ENCODE results near the gene NTHL1. TPM values are rescaled to one million over a fixed set of nuclear protein-coding genes. Genes with fewer than 3 reads are reported as not detected.
A peak's percentile ranks its signal among the peaks of the same experiment; 100 is the strongest.

The NTHL1 gene
- total RNA-seq, 1 experiment from 2014 or later: 51.6 TPM

GRCh38 chr16:2033057-2033908 lies 14.4 kb downstream of the NTHL1 start:
- H3K4me1 ChIP-seq (ENCODE audit: insufficient read depth, low read length, poor library complexity, severe bottlenecking): peaks cover 34% of the 10 kb centered on the region
- H3K27ac ChIP-seq (ENCODE audit: low read depth, low read length, poor library complexity, severe bottlenecking): peak overlapping the region; percentile 52
- peak; percentile 47 for DNase-seq (ENCODE audit: low spot score)
- H3K9me3 ChIP-seq (ENCODE audit: low read depth, low read length, poor library complexity, severe bottlenecking): no peaks in the 10 kb centered on the region
- ChIA-PET POLR2A (ENCODE audit: low non-redundant PET) (interaction anchor here (0.5 kb wide), 1 partner anchor 58 kb away, joined by 4 read pairs; no protein-coding TSS in a partner anchor), CTCF (interaction anchor here (0.6 kb wide), 1 partner anchor 168 kb away, joined by 3 read pairs; no protein-coding TSS in a partner anchor)
- no peak overlapping the region for H3K4me3 ChIP-seq (ENCODE audit: low read depth, low read length, poor library complexity, severe bottlenecking)
- no peaks in the 10 kb centered on the region for H3K27me3 ChIP-seq (replicated peaks; ENCODE audit: insufficient read depth, low read depth, low read length, poor library complexity)
- BruUV-seq (replicated peaks): no TSS peak
- peaks cover 4% of the 10 kb centered on the region for H3K36me3 ChIP-seq (ENCODE audit: insufficient read depth, low read length, poor library complexity, severe bottlenecking)
- TF ChIP-seq CTCF (conservative IDR thresholded peaks at IDR 0.05; ENCODE audit: low read depth, low read length): no peak
- no peak for TF ChIP-seq EZH2 (IDR thresholded peaks at IDR 0.05; ENCODE audit: borderline replicate concordance, low read depth, low read length, poor library complexity, severe bottlenecking)
- intact Hi-C loops (cut with micrococcal nuclease; ENCODE audit: unreplicated experiment): no loop called here

- Histone ChIP-seq H3K27ac (ENCODE audit: low read depth, low read length, poor library complexity, severe bottlenecking) (no peak overlapping the region), H3K9me3 (ENCODE audit: low read depth, low read length, poor library complexity, severe bottlenecking) (no peaks in the 10 kb centered on the region), H3K4me1 (ENCODE audit: insufficient read depth, low read length, poor library complexity, severe bottlenecking) (peaks cover 28% of the 10 kb centered on the region), H3K4me3 (ENCODE audit: low read depth, low read length, poor library complexity, severe bottlenecking) (no peak overlapping the region), H3K27me3 (replicated peaks; ENCODE audit: insufficient read depth, low read depth, low read length, poor library complexity) (no peaks in the 10 kb centered on the region), H3K36me3 (ENCODE audit: insufficient read depth, low read length, poor library complexity, severe bottlenecking) (peaks cover 4% of the 10 kb centered on the region)
- no peak for DNase-seq (ENCODE audit: low spot score)
- BruUV-seq (replicated peaks): no TSS peak
- POLR2A ChIA-PET (ENCODE audit: low non-redundant PET): no interaction called here
- TF ChIP-seq CTCF (conservative IDR thresholded peaks at IDR 0.05; ENCODE audit: low read depth, low read length) (no peak), EZH2 (IDR thresholded peaks at IDR 0.05; ENCODE audit: borderline replicate concordance, low read depth, low read length, poor library complexity, severe bottlenecking) (no peak)
- intact Hi-C loops (cut with micrococcal nuclease; ENCODE audit: unreplicated experiment): no loop called here
- CTCF ChIA-PET: interaction anchor here (0.6 kb wide), 1 partner anchor 519 kb away, joined by 7 read pairs; no protein-coding TSS in a partner anchor
Measured at GRCh38 chr16:2032285-2033056, 15.2 kb downstream of the NTHL1 start.

- no peak overlapping the region for H3K4me3 ChIP-seq (ENCODE audit: low read depth, low read length, poor library complexity, severe bottlenecking)
- no peaks in the 10 kb centered on the region for H3K27me3 ChIP-seq (replicated peaks; ENCODE audit: insufficient read depth, low read depth, low read length, poor library complexity)
- peaks cover under 1% of the 10 kb centered on the region for H3K36me3 ChIP-seq (ENCODE audit: insufficient read depth, low read length, poor library complexity, severe bottlenecking)
- no TSS peak for BruUV-seq (replicated peaks)
- H3K4me1 ChIP-seq (ENCODE audit: insufficient read depth, low read length, poor library complexity, severe bottlenecking): peaks cover 30% of the 10 kb centered on the region
- H3K9me3 ChIP-seq (ENCODE audit: low read depth, low read length, poor library complexity, severe bottlenecking): no peaks in the 10 kb centered on the region
- peak overlapping the region; percentile 45 for H3K27ac ChIP-seq (ENCODE audit: low read depth, low read length, poor library complexity, severe bottlenecking)
- CTCF ChIA-PET: no interaction called here
- intact Hi-C loops (cut with micrococcal nuclease; ENCODE audit: unreplicated experiment): no loop called here
- POLR2A ChIA-PET (ENCODE audit: low non-redundant PET): interaction anchor here (0.7 kb wide), 1 partner anchor 1877 kb away, joined by 3 read pairs; no protein-coding TSS in a partner anchor
- TF ChIP-seq EZH2 (IDR thresholded peaks at IDR 0.05; ENCODE audit: borderline replicate concordance, low read depth, low read length, poor library complexity, severe bottlenecking): no peak
- TF ChIP-seq CTCF (conservative IDR thresholded peaks at IDR 0.05; ENCODE audit: low read depth, low read length): no peak
- DNase-seq (ENCODE audit: low spot score): peak; percentile 54
Measured at GRCh38 chr16:2031081-2031577, 16.5 kb downstream of the NTHL1 start.
